GM15510 (cell line): Measurements from ENCODE around the gene DYNLT5.

Source experiments
- POLR2A ChIP-seq: IDR thresholded peaks from 3 replicates; pipeline ENCODE4 v1.6.1; 2011; ENCODE audit warnings: borderline replicate concordance; ENCODE audit not compliant: insufficient read length; ENCODE audit errors: extremely low read depth

The DYNLT5 gene

GRCh38 chr1:66770694-66771093 is 18.4 kb downstream of the DYNLT5 start:
- TF ChIP-seq POLR2A: no peak

GRCh38 chr1:66773227-66773626 is 21.0 kb downstream of the DYNLT5 start:
- no peak for TF ChIP-seq POLR2A

- TF ChIP-seq POLR2A: no peak
These were observed 22.2 kb downstream of the DYNLT5 start for GRCh38 chr1:66774438-66774837.

- no peak for TF ChIP-seq POLR2A
These were observed 23.4 kb downstream of the DYNLT5 start for GRCh38 chr1:66775646-66776045.

GRCh38 chr1:66777831-66778230 is 25.6 kb downstream of the DYNLT5 start:
- no peak for TF ChIP-seq POLR2A

- no peak for TF ChIP-seq POLR2A
These were observed 26.0 kb downstream of the DYNLT5 start for GRCh38 chr1:66778266-66778665.

- no peak for TF ChIP-seq POLR2A
These were observed 26.7 kb downstream of the DYNLT5 start for GRCh38 chr1:66778969-66779368.

GRCh38 chr1:66779475-66780078 is 27.3 kb downstream of the DYNLT5 start:
- TF ChIP-seq POLR2A: no peak

- TF ChIP-seq POLR2A: no peak
These were observed 35.4 kb downstream of the DYNLT5 start for GRCh38 chr1:66787641-66788040.

- TF ChIP-seq POLR2A: no peak
These were observed 36.1 kb downstream of the DYNLT5 start for GRCh38 chr1:66788231-66788939.

- no peak for TF ChIP-seq POLR2A
These were observed 39.7 kb downstream of the DYNLT5 start for GRCh38 chr1:66791621-66792610.

GRCh38 chr1:66809245-66809644 is 57.0 kb downstream of the DYNLT5 start:
- no peak for TF ChIP-seq POLR2A

- TF ChIP-seq POLR2A: no peak
These were observed 57.6 kb downstream of the DYNLT5 start for GRCh38 chr1:66809736-66810326.

GRCh38 chr1:66824771-66825170 is 72.5 kb downstream of the DYNLT5 start:
- TF ChIP-seq POLR2A: no peak
